ENCODE measurements around the gene NBEAL2. TPM values are rescaled to one million over a fixed set of nuclear protein-coding genes. Genes with fewer than 3 reads are reported as not detected.

The NBEAL2 gene
- total RNA-seq, 1 experiment from 2014 or later = 80.0 TPM

- ChIA-PET POLR2A (no interaction called here), CTCF (interaction anchor here (0.9 to 1.5 kb wide), 9 partner anchors 16 to 417 kb away, joined by 3 to 9 read pairs (median 4); partner anchors contain the start of genes NBEAL2 and PTPN23)
- H3K27ac Mint-ChIP-seq = no peak overlapping the region
- H3K36me3 Mint-ChIP-seq = peaks cover 24% of the 10 kb centered on the region; the same call in 1 of the 2 replicates
- 0 out of 2 replicates have a peak, but pooled peaks cover 3% of the 10 kb centered on the region for H3K4me1 Mint-ChIP-seq
- ATAC-seq = no peak
- no peak for DNase-seq (ENCODE audit: low spot score)
- H3K4me3 Mint-ChIP-seq = no peak overlapping the region
- no peaks in the 10 kb centered on the region for H3K27me3 Mint-ChIP-seq (ENCODE audit: low read depth)
- H3K9me3 Mint-ChIP-seq = no peaks in the 10 kb centered on the region
- TF ChIP-seq, protein P1, sequence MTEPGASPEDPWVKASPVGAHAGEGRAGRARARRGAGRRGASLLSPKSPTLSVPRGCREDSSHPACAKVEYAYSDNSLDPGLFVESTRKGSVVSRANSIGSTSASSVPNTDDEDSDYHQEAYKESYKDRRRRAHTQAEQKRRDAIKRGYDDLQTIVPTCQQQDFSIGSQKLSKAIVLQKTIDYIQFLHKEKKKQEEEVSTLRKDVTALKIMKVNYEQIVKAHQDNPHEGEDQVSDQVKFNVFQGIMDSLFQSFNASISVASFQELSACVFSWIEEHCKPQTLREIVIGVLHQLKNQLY (CRISPR knock-in tag; IDR thresholded peaks at IDR 0.05) = no peak
- TF ChIP-seq SMAD4 (CRISPR knock-in tag; IDR thresholded peaks at IDR 0.05) = no peak
- no peak for TF ChIP-seq TEAD4 (CRISPR knock-in tag; IDR thresholded peaks at IDR 0.05)
These were observed 24.2 kb downstream of the NBEAL2 start for GRCh38 chr3:47003461-47004368.

DNA sequence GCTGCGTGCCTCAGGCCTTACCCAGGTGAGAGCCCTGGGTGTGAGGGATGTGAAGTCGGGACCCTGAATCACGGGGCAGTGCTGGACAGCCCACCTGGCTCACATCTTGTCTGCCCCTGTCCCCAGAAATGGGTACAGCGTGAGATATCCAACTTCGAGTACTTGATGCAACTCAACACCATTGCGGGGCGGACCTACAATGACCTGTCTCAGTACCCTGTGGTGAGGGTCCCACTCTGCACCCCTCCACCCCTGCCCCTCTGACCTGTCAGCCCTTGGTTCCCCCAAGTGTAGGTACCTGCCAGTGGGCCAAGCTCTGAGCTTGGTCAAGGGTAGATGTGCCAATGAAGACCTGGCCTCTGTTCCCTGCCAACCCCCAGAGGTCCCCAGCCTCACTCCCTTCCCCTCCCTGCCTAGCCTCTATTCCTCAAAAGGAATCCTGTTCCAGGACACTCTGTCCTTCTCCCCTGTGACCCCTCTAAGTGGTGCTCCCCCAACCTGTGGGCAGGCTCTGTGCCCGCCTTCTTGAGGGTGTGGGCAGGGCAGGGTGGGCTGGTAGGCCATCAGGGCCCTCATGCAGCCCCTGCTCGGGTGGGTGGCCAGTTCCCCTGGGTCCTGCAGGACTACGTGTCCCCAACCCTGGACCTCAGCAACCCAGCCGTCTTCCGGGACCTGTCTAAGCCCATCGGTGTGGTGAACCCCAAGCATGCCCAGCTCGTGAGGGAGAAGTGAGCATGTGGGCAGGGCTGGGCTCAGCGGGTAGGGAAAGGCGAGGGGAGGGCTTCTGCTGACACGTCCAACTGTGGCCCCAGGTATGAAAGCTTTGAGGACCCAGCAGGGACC, 25.1 kb downstream of the NBEAL2 start:
- Mint-ChIP-seq H3K27ac (no peak overlapping the region), H3K4me3 (no peak overlapping the region), H3K4me1 (0 out of 2 replicates have a peak, but pooled peaks cover 3% of the 10 kb centered on the region), H3K9me3 (no peaks in the 10 kb centered on the region), H3K36me3 (peaks cover 24% of the 10 kb centered on the region; the same call in 1 of the 2 replicates), H3K27me3 (ENCODE audit: low read depth) (no peaks in the 10 kb centered on the region)
- ChIA-PET POLR2A (no interaction called here), CTCF (no interaction called here)
- ATAC-seq = no peak
- TF ChIP-seq ERG (CRISPR knock-in tag; IDR thresholded peaks at IDR 0.05) (no peak), CBFB (CRISPR knock-in tag; IDR thresholded peaks at IDR 0.05; ENCODE audit: low read depth) (no peak), ZNF317 (CRISPR knock-in tag; IDR thresholded peaks at IDR 0.05; ENCODE audit: borderline replicate concordance, low read depth) (no peak), ZNF423 (CRISPR knock-in tag; IDR thresholded peaks at IDR 0.05) (no peak), ZNF532 (CRISPR knock-in tag; IDR thresholded peaks at IDR 0.05; ENCODE audit: borderline replicate concordance) (no peak)
- TF ChIP-seq, protein P2, sequence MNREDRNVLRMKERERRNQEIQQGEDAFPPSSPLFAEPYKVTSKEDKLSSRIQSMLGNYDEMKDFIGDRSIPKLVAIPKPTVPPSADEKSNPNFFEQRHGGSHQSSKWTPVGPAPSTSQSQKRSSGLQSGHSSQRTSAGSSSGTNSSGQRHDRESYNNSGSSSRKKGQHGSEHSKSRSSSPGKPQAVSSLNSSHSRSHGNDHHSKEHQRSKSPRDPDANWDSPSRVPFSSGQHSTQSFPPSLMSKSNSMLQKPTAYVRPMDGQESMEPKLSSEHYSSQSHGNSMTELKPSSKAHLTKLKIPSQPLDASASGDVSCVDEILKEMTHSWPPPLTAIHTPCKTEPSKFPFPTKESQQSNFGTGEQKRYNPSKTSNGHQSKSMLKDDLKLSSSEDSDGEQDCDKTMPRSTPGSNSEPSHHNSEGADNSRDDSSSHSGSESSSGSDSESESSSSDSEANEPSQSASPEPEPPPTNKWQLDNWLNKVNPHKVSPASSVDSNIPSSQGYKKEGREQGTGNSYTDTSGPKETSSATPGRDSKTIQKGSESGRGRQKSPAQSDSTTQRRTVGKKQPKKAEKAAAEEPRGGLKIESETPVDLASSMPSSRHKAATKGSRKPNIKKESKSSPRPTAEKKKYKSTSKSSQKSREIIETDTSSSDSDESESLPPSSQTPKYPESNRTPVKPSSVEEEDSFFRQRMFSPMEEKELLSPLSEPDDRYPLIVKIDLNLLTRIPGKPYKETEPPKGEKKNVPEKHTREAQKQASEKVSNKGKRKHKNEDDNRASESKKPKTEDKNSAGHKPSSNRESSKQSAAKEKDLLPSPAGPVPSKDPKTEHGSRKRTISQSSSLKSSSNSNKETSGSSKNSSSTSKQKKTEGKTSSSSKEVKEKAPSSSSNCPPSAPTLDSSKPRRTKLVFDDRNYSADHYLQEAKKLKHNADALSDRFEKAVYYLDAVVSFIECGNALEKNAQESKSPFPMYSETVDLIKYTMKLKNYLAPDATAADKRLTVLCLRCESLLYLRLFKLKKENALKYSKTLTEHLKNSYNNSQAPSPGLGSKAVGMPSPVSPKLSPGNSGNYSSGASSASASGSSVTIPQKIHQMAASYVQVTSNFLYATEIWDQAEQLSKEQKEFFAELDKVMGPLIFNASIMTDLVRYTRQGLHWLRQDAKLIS (CRISPR knock-in tag; IDR thresholded peaks at IDR 0.05; ENCODE audit: borderline replicate concordance) = no peak
- DNase-seq (ENCODE audit: low spot score) = no peak

Data from WTC11 (cell line).